DND-41 (cell line): Measurements from ENCODE around the gene ZNF8.
"Not testable (repeated sequence)": the region's sequence is repeated elsewhere in the genome, so short reads cannot be mapped to it uniquely, and the experiment has no call there.

Experiments
- ATAC-seq: fragments of 200-7000 bp; cut with Tn5 transposase; 3 replicates; pipeline ENCODE4 v1.9.1; 2021; ENCODE audit warnings: low read depth; ENCODE audit not compliant: insufficient read depth
- DNase-seq: peaks from one replicate; pipeline ENCODE4 v3.0.0-alpha.2; 2020
- H2AFZ ChIP-seq: 2 replicates; pipeline ENCODE4 v1.6.0; 2012; ENCODE audit warnings: low read depth, low read length
- H3K27ac ChIP-seq: 2 replicates; pipeline ENCODE4 v1.5.1; 2012; ENCODE audit warnings: low read length, inconsistent platforms
- H3K27me3 ChIP-seq: fragments of 200-600 bp; sonication (generic); 2 replicates; pipeline ENCODE4 v1.6.0; 2012; ENCODE audit warnings: low read length, mild to moderate bottlenecking, inconsistent platforms; ENCODE audit not compliant: insufficient read depth, poor library complexity
- H3K36me3 ChIP-seq: 2 replicates; pipeline ENCODE4 v1.5.1; 2012; ENCODE audit warnings: low read length, inconsistent platforms; ENCODE audit not compliant: insufficient read depth
- H3K4me1 ChIP-seq: 2 replicates; pipeline ENCODE4 v1.5.1; 2012; ENCODE audit warnings: mild to moderate bottlenecking, low read length; ENCODE audit not compliant: insufficient read depth
- H3K4me2 ChIP-seq: 2 replicates; pipeline ENCODE4 v1.6.0; 2012; ENCODE audit warnings: mild to moderate bottlenecking, moderate library complexity, low read length, inconsistent platforms; ENCODE audit not compliant: insufficient read depth
- H3K4me3 ChIP-seq, 2 experiments: fragments of 200-600 bp in 1 of 2; shearing (Covaris generic) in 1 of 2; 2 replicates each; pipeline ENCODE4 v1.5.1; 2012 to 2016; ENCODE audit warnings: inconsistent platforms in 2 of 2, low read length in 2 of 2, mild to moderate bottlenecking in 2 of 2, low read depth in 1 of 2, moderate library complexity in 1 of 2
- H3K79me2 ChIP-seq: 2 replicates; pipeline ENCODE4 v1.6.0; 2012; ENCODE audit warnings: low read length, inconsistent platforms; ENCODE audit not compliant: insufficient read depth
- H3K9ac ChIP-seq: 2 replicates; pipeline ENCODE4 v1.6.0; 2012; ENCODE audit warnings: low read depth, mild to moderate bottlenecking, inconsistent platforms, low read length, moderate library complexity
- H3K9me3 ChIP-seq: 2 replicates; pipeline ENCODE4 v1.5.1; 2012; ENCODE audit warnings: low read length, moderate library complexity, mild to moderate bottlenecking, inconsistent platforms; ENCODE audit not compliant: insufficient read depth, severe bottlenecking
- H4K20me1 ChIP-seq: 2 replicates; pipeline ENCODE4 v1.6.0; 2012; ENCODE audit warnings: low read length; ENCODE audit not compliant: insufficient read depth
- CTCF ChIP-seq: IDR thresholded peaks from 2 replicates; pipeline ENCODE4 v1.5.1; 2012; ENCODE audit warnings: borderline replicate concordance, low read length, moderate library complexity, mild to moderate bottlenecking; ENCODE audit not compliant: poor library complexity, severe bottlenecking; ENCODE audit errors: extremely low read depth
- EZH2 ChIP-seq: IDR thresholded peaks from 3 replicates; pipeline ENCODE4 v1.6.1; 2012; ENCODE audit warnings: borderline replicate concordance, low read depth, mild to moderate bottlenecking, moderate library complexity, low read length, inconsistent platforms; ENCODE audit not compliant: severe bottlenecking

The ZNF8 gene

DNA sequence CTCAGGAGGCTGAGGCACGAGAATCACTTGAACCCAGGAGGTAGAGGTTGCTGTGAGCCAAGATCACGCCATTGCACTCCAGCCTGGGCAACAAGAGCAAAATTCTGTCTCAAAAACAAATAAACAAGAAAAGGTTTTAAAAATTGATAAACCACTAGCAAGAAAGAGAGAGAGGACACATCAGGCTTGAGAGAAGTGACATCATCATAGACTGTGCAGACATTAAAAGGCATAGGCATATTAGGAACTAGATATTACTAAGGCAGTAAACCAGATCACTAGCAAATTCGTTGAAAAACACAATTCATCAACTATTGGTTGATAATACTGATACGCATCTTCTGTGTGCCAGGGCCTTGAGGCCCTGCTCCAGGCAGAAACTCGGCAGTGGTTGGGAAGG lies 66.8 kb downstream of the ZNF8 start:
- H3K4me2 ChIP-seq = peak overlapping the region; percentile 99; the same call in 1 of the 2 replicates
- ATAC-seq = no peak
- 0 out of 2 replicates have a peak, but pooled peaks cover 2% of the 10 kb centered on the region for H4K20me1 ChIP-seq
- no peak for TF ChIP-seq EZH2
- no peak for TF ChIP-seq CTCF
- H3K4me3 ChIP-seq = peak overlapping the region in 1 of 2 experiments; percentile 40; a peak in 1 of 4 replicates
- H2AFZ ChIP-seq = no peak overlapping the region
- H3K79me2 ChIP-seq = peaks cover 38% of the 10 kb centered on the region
- H3K9me3 ChIP-seq = no peaks in the 10 kb centered on the region
- no peak for DNase-seq
- peaks cover 40% of the 10 kb centered on the region for H3K4me1 ChIP-seq
- H3K9ac ChIP-seq = no peak overlapping the region
- no peak overlapping the region for H3K27ac ChIP-seq
- H3K36me3 ChIP-seq = peaks cover 22% of the 10 kb centered on the region
- H3K27me3 ChIP-seq = no peaks in the 10 kb centered on the region

DNA sequence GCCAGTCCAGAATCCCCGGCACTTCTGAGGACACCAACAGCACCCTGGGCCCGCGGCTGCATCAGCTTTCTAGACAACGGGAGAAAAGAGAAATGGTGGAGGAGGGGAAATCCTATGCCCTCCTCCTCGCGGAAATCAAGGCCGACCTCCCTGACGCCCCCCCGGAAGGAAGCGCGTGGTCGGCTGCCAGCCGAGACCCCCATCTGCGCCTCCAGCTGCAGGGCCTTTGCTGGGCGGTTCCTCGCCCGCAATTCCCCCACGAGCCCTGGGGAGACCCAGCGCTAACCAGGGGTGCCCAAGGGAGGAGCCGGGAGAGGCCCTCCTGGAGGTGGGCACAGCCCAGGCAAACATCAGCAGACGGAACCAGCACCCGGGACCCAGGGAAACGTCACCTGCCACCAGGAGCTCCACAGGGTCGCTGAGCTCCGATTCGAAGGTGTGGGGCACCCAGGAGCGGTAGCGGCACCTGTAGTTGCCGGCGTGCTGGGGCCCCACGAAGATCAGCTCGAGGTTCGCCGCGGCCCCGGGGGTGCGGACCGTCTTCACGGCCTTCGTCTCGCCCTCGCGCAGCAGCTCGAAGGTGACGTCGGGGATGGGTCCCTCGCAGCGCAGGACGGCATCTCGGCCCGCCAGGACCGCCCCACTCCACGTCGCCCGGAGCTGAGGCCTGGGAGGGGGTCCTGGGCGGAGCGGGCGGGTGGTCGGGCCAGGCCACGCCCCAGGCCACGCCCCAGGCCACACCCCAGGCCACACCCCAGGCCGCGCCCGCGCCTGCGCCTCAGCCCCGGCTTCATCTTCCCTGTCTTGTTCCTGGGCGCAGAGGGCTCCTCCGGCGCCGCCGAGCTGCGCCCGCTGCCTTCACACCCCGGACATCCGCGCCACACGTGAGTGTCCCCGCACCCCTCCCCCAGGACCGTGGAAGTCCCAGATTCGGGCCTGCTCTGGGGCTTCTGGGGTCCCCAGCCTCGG lies 68.5 kb downstream of the ZNF8 start:
- H3K27ac ChIP-seq = peak overlapping the region; percentile 80
- peak overlapping the region; percentile 99 for H3K4me2 ChIP-seq
- H3K4me3 ChIP-seq = peak overlapping the region; percentile 100
- H2AFZ ChIP-seq = peak overlapping the region; percentile 99
- peaks cover 35% of the 10 kb centered on the region for H3K79me2 ChIP-seq
- peak overlapping the region; percentile 84 for H3K9ac ChIP-seq
- DNase-seq = peak; percentile 86
- H3K9me3 ChIP-seq = no peaks in the 10 kb centered on the region
- TF ChIP-seq CTCF (no peak), EZH2 (no peak)
- peaks cover 5% of the 10 kb centered on the region for H4K20me1 ChIP-seq
- H3K27me3 ChIP-seq = no peaks in the 10 kb centered on the region
- H3K4me1 ChIP-seq = peaks cover 40% of the 10 kb centered on the region
- peaks cover 15% of the 10 kb centered on the region for H3K36me3 ChIP-seq
- ATAC-seq = peak; percentile 85

- H4K20me1 ChIP-seq, DNase-seq, ATAC-seq, H3K9me3 ChIP-seq, H3K27me3 ChIP-seq: not testable (repeated sequence)
- H3K4me2 ChIP-seq = peak overlapping the region; percentile 99
- H2AFZ ChIP-seq = peak overlapping the region; percentile 99
- peaks cover 35% of the 10 kb centered on the region for H3K79me2 ChIP-seq
- peaks cover 15% of the 10 kb centered on the region for H3K36me3 ChIP-seq
- H3K27ac ChIP-seq = peak overlapping the region; percentile 80
- H3K9ac ChIP-seq = peak overlapping the region; percentile 84
- peak overlapping the region; percentile 100 for H3K4me3 ChIP-seq
- peaks cover 40% of the 10 kb centered on the region for H3K4me1 ChIP-seq
These were observed 69.3 kb downstream of the ZNF8 start for GRCh38 chr19:58348080-58348479.

DNA sequence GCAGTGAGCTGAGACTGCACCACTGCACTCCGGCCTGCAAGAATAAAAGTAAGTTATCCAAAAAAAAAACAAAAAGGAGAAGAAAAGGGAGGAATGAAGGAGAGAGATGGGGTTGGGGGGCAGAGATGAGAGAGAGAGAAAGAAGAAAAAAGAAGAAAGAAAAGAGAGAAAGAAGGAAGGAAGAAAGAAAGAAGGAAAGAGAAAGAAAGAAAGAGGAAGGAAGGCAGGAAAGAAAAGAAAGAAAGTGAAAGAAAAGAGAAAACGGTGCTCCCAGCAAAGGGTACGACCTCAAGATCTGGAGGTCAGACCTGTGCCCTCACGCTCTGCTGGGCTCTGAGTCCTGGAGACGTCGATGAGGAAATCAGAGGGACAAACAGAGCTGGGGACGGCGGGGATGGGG lies 70.8 kb downstream of the ZNF8 start:
- Histone ChIP-seq H3K4me2 (peak overlapping the region; percentile 99), H3K9ac (no peak overlapping the region), H3K4me3 (no peak overlapping the region), H4K20me1 (peaks cover 12% of the 10 kb centered on the region), H3K27ac (no peak overlapping the region), H3K4me1 (peaks cover 40% of the 10 kb centered on the region), H3K79me2 (peaks cover 35% of the 10 kb centered on the region), H3K27me3 (no peaks in the 10 kb centered on the region), H3K36me3 (peaks cover 26% of the 10 kb centered on the region), H2AFZ (no peak overlapping the region), H3K9me3 (no peaks in the 10 kb centered on the region)
- ATAC-seq (no peak), DNase-seq (no peak)
- TF ChIP-seq EZH2 (no peak), CTCF (no peak)
